ENCODE measurements around the gene VWF.

The VWF gene

DNA sequence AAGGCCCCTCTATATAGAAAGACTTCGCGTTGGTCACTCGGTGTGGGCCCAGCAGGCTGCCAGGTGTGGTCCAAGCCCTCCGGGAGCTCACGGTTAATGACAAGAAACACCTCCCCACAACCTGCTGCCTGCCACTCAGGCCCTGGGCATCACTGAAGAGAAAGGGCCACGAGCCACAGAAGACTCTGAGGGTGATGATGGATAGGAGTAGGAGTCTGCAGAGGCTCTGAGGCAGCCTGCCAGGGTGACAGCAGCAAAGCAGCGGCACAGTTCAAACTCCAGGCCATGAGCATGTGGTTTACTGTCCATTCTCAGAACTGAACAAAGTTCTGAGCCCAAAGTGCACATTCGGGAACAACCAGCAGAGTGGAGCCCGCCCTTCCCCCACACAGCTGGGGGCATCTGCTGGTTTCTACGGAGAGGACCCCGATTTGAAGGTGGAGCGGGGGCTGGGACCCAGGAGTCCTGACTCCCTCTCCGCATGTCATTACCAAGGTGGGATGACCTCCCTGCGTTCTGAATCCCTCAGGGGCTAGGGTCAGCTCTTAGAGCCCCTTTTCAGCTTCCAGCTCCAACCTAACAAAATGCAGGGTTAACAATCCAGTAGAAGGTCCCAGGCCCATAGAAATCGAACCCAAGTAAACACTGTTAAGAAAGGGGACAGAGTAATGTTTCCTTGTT is 65.8 kb downstream of the VWF start:
- no peak for DNase-seq

DNA sequence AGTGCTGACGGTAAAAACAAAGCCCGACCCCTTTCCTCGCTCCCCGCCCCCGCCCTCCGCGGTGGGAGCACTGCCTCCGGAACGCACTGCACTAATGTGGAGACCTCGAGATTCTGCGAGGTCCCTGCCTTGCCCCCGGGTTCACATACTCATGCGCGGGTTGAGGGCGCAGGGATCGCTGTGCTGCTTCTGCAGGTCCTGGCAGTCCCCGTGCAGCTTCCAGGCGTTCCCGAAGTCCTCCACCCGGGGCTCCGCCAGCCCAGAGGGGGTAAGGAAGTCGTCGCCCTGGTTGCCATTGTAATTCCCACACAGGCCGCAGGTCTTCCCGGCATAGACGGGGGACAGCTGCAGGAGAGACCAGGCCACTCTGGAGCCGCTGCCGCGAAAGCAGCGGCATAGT is 66.8 kb downstream of the VWF start:
- DNase-seq, result peak; percentile 70

DNA sequence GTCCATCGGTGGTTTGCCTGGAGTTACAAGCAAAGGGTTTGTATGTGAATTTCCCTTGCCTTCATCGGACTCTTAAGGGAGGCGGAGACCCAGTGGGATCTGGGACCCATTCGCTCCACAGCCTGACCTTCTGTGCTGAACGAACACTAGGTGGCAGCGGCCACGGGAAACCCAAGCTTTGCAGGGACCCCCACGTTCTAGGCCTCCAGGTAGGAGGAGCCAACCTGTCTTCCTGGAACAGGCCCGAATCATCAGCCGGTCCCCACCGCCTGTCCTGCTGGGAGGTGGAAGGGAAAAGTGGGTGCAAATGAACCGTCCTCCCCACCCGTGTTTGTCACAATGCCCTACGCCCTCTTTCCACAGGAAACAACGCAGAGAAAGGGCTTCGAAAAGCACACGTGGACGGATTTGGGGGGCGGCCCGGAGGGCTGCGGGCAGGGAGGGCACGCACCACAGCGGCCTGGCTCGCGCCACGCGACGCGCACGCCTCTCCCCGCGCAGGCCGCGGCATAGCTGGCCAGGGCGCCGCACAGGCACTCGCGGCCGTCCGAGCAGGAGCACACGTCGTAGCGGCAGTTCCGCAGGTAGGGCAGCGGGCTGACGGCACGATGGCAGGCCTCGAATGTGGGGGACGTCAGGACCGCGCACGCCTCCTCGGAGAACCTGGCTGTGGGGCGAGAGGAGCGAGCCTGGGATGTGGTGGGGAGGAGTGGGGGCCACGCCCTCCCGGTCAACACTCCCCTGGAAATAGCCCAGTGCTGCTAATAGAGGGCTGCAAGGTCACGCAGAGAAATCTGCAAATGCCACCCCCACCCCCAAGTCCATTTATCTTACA is 67.8 kb downstream of the VWF start:
- DNase-seq, result peak; percentile 60

DNA sequence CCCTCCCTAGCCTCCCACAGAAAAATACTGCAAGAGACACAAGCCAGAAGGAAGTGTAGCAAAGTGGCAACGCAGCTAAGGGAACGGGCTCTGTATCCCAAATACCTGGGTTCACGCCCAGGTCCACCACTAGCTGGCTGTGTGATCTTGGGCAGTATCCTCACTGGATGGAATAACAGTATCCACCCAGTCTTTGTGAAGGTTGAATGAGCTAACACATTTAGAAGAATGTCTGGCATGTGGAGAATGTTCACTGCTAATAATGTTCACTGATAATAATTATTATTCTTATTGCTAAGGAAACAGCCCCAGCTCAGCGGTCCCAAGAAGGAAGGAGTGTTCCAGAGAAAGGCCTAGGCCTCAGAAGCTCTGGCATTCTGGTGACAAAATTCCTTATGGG is 70.9 kb downstream of the VWF start:
- no peak for DNase-seq

DNA sequence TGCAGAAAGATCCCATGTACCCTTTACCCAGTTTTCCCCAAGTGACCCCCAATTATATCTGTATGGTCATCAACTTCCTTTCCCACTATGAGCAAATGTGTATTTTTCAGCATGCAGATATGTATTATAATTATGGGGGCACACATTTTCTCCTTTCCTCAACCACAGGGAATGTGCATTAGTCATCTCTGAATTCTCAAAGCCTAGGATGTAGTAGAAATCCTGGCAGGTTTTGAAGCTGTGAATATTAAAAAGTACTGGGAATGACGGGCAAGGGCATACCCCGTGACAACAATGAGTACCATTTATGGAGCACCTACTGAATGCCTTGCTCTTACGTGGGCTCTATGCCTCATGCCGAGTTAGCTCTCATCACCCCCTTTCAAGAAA is 71.5 kb downstream of the VWF start:
- no peak for DNase-seq

DNA sequence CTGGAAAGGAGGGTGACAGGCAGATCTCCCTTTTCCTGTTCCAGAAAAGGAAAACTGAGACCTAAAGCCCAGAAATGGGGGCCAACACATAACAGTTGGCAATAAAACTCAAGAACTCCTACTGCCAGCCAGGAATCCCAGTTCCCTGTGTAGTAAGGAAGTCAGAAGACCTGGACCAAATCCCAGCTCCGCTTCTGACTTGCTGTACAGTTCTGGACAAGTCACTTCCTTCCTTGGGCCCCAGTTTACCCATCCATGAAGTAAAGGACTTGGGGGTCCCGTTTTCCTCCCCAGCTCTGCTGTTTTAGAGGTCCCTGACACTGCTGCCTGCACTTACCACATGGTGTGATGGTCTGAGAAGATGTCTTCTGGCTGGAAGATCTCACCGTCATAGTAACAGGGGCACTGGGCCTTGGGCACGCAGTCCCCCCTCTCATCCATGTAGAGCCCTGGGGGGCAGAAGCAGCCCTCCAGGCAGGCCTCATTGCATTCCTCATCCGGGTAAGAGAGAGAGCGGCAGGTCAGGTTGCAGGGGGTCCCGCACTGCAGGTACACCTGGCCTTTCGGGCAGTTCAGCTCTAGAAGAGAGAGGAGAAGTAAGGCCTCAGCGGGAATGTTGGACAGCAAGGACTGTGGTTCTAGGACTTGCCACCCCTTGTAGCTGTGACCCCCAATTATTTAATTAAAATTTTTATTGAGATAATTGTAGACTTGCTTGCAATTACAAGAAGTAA is 72.1 kb downstream of the VWF start:
- no peak for DNase-seq

DNA sequence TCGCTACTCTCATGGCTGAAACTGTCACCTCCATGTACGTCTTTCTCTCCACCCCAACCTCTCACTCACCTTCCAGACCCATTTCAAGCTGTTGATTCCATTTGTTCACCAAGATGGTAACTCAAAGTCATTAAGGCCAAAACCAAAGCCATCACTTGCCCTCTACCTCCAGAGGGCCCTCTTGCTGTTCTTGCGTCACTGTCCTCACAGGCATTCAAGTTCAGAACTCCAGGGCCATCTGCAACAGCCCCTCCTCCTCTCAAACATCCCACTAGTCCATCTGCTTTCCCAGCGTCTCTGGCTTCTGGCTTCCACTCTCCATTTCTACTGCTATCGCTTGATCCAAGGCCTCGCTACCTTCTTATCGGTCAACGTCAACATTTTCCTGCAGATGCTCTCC is 74.5 kb downstream of the VWF start:
- DNase-seq, result no peak

DNA sequence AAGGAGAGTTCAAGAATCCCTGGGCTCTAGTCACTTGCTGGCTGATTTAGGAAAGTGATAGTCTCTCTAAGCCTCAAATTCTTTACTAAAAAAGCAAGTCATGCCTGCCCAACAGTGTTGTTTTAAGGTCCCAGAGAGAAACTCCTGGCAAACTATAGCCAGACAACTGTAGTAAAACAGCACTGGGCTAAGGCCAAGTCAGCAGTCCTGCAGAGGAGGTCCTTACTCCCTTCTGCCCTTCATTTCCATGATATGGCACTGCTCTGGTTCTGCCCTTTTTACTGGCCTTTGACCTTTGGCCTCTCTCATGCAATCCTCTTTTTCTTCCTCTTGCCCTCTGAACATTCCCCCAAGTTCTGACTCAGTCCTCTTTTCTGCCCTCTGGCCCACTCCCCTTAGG is 74.9 kb downstream of the VWF start:
- no peak for DNase-seq

DNA sequence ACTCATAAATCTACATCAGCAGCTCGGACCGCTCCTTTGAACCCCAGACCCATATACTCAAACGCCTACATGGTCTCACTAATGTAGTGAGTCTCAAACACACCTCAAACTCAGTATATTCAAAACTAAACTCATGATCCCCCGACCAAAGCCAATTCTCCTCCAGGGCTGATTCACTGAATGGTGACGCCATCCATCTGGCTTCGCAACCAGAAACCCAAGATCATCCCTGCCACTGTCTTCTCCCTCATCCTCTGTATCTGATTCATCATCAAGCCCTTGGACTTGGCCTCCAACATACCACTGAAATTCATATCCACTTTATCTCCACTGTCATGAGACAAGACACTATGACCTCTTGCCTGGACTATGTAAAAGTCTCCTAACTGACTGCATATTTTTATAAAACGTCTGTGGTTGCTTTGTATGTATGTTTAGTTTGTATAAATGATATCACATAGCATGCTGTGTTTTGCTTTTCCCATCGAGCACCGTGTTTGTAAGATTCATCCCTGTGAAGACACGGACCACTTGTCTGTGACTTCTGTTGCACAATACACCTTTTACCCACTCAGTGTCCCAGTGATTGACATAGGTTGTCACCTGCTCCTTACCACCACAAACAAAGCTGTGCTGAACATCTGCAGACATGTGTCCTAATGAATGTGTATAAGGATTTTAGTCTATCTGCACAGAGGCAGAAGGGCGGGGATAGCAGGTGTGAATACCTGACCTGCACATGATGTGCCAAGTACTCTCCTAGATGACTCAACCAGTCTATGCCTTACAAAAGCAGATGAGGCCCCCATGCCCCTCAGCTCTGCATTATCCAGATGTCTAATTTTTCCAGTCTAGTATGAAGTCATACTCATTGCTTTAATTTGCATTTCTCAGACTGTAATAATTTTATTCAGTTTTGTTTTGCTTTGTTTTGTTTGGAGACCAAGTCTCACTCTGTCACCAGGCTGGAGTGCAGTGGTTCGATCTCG is 76.9 kb downstream of the VWF start:
- DNase-seq, result no peak

DNA sequence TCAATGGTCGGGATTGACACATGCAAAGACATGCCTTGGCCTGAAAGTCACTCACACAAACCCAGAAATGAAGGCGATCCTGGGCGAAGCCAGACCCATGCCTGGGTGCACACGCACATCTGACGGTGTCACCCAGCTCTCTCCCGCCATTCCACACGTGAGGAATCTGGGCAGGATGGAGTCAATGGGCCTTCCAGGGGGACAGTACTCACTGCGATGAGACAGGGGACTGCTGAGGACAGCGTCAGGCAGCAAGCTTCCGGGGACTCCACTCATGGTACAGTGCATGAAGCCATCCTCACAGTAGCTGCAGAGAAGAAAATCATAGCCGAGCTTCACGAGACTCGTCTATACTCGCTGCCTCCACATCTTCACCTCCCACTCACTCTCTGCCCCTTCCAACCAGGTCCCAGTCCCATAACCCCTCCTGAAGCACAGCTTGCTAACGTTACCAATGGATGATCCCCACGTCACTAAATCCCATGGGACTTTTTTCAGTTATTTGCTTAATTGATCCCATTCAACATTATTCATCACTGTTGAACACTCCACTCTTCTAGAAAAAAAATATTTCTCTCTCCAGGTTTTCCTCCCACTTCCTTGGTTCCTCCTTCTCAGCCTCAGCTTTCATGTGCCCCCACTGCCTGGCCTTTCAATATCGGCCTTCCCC is 77.8 kb downstream of the VWF start:
- DNase-seq, result no peak

DNA sequence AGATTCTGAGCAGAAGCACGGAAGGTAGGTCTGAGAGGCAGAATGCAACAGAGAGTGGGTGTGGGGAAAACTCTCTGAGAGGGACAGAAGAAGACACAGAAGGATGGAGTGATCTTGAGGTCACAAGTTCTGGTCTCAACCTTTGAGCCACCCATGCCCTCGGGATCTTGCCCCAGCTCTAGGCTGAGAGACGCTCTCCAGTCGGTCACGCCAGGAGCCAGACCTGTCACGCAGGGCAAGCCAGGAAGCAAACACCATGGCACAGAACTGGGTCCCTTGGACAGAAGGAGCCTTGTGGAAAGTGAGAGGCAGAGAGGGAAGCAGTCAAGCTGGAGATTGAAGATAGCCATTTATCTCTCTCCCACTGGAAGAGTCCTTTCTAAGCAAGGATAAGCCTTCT is 79.0 kb downstream of the VWF start:
- no peak for DNase-seq

DNA sequence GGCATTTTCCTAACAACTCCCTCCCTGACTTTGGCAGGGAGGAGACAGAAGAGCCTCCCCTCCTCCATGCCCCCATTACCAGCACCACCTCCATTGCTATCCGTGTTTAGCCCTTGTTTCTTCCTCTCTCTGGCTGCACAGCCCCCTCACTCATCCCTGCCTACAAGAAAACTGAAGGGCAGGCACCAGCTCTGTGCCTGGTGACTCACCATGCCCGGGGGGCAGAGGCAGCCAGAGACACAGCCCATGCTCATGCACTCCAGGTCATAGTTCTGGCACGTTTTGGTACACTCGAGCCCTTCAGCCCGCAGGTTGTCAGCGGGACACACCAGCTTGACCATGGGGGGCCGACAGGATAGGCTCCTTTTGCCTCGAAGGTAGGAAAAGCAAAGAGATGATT is 80.4 kb downstream of the VWF start:
- no peak for DNase-seq

DNA sequence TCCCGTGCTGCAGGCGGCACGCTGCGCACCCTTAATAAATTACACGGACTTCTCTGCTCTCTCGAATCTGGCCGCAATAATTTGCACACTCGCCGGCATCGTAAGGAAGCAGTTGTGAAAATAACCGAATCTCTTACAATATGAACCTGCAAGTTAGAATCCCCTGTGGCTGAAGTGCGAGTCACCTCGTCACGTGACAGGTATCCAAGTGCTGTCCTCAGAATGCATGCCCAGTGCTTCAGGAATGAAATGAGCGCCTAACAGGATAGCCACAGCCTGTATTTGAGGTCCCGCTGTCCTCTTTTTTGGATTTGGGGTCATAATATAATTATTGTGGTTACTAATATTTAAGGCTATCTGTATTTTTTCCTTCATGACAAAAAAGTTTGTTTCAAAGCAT is 82.0 kb downstream of the VWF start:
- DNase-seq, result no peak

DNA sequence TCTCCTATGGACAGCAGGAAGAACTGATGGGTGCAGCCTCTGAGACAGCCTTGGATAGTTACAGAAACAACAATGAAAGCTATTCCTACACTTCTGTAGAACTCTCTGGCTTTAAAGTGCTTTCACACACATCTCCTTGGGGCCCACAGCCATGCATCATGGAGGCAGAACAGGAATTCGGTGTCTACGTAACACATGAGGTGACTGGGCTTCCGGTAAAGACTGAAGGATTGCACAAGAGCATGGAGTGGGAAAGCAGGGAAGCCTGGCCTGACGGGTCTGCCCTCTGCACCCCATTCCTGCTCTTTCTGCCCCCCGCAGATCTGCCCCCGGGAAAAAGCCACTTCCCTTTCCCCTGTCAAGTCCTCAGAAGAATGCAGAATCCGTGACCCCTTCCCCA is 82.6 kb downstream of the VWF start:
- DNase-seq, result no peak

DNA sequence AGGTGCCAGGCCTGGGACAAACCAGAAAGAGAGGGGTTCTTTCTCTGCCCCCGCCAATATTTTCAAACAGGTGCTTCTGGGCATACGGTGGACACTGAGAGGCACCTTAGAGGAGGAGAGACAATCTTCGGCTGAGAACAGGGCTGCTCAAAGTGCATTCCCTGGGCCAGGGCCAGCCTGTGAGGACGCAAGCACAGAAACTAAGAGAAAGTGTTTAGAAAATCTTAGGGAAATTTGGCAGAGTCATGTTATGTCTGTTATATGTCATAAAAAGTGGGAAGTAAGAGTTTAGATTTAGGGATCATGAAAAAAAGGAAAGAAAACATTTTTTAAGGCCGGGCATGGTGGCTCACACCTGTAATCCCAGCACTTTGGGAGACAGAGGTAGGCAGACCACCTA is 83.7 kb downstream of the VWF start:
- DNase-seq, result no peak

DNA sequence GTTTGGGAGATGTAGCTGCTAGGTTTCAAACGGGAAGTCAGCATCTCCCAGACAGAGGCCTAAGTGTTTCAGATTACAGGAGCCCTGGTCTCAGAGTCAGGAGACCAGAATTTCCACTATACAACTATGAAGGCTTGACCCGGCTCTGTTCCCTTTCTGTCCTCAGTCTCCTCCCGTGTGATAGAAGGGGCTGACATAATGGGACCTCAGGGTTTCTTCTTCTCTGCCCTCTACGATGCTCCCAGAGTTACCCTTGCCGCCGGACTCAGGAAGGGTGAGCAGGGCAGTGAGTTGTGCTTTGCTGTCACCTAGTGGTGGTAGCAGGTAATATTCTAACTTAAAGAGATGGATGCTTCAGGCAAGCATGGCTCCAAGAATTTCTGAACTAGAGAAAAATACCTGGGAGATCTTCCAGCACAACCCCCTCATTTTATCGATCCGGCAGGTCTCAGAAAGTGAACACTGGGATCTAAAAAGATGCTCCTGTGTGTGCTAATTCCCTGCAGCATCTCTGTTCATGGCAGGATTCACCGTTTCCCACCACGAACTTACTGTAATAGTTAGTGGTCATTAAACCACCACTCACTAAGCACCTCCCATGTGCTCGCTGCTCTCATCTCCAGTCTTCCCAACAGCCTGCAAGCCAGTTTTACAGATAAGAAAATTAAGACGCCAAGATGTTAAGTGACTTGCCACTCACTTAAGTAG is 84.4 kb downstream of the VWF start:
- peak; percentile 82 for DNase-seq

DNA sequence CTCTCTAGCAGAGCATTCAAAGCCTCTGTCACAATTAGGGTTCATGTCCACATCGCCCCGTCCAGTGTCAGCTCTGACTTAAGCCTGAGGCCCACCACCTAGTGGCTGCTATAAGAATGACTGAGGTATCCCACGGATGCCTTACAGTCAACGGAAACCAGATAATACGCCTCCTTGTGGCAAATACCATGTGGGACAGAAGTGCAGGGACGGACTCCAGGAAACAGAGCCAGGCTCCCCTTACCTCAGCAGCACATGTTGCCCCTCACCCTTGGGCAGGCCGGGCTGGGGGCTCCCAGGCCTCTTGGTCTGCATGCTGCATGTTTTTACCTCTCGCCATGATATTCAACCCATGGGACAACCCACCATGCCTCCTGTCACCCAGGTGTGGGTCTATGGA is 86.3 kb downstream of the VWF start:
- DNase-seq, result peak; percentile 53

DNA sequence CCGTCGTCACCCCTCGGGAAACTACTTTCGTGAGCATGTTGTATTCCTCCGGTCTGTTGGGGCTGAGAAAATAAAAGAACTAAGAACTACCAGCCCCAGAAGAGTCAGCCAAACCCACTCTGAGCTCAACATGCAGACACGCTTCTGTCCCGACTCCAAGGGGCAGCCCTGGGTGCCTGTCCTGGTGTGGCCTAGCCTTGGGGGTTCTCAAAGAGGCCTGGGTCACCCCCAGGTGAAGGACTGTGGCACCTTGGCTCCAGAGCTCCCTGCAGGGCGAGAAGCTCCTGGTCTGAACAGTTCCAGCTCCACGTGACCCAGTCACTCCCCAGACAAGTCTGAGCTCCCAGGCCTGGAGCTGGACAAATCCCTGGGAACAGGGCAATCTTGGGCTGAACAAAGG is 87.0 kb downstream of the VWF start:
- no peak for DNase-seq

DNA sequence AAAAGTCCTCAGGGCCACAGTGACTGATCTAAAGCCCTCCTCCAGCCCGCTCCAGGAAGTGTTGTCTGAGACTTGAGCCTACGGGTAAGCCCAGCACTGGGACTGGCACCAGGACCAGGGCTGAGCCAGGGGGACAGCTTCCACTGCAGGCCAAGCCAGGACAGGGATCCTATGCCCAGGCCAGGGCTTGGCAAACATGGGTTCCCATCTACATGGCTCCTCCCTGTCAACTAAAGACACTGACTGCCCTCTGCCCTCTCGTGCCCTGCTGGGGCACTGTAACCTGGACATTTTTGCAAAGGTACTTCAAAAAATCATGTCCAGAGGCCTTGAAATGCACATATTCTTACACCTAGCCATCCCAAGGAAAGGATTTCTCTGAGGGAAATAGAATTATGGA is 88.0 kb downstream of the VWF start:
- no peak for DNase-seq

DNA sequence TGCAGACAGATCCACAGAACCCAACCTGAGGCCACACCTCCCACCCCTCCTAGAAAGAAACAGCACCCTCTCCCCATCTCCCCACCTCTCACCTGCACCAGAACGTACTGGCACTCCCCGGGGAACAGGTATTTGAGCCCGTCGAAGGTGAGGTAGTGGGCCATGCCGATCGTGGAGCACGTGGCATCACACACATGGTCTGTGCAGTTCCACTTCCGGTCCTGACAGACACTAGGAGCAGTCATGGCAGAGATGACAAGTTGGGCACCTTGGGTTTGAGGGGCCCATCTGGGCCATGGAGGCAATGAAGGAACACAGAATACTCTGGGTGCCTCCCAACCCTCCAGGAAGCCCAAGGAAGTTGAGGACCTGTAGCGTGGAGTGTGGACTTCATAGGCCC is 89.9 kb downstream of the VWF start:
- no peak for DNase-seq

DNA sequence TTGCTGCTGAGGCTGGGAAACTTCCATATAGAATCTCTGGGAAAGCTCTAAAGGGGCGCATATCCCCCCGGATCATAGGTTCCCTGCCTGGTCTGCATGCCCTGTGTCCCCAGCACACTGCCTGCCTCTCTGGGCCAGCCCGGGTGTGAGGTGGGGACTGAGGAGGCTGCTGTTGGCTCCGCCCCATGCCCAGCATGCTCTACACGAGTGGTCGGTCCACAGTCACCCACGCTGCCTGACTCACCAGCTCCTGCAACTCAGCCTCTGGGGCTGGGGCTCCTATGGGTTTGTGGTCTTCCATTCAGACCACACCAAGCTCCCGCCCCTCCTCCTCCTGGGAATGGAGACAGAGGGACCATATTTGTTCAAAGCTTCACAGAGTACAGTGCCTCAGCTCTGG is 90.9 kb downstream of the VWF start:
- no peak for DNase-seq

DNA sequence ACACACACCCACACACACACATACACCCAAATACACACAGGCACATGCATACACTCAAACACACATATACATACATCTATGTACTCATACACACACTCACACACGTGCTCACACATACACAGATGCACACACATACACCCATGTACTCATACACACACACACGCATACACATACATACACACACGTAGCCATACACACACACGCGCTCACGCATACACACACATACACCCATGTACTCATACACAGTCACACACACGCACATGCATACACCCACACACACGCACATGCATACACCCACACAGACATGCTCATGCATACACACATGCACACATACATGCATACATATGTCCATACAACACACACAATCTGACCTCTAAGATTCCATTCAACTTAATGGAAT is 91.7 kb downstream of the VWF start:
- DNase-seq, result no peak
